OCI-LY7 (cell line): ENCODE measurements around the gene SRSF9. TPM values are rescaled to one million over a fixed set of nuclear protein-coding genes. Genes with fewer than 3 reads are reported as not detected.
"Not testable (repeated sequence)": the region's sequence is repeated elsewhere in the genome, so short reads cannot be mapped to it uniquely, and the experiment has no call there.

ENCODE experiments used
- Bru-seq: library from RNA; stranded (reverse); fragments of 400-500 nt; gene quantifications from one replicate; lab custom pipeline; 2021; lab: Mats Ljungman, UMichigan
- BruChase-seq, 2 experiments: library from RNA; stranded (reverse); fragments of 400-500 nt; gene quantifications; one replicate each; lab custom pipeline; 2021; lab: Mats Ljungman, UMichigan
- BruUV-seq: library from RNA; stranded (reverse); fragments of 400-500 nt; replicated peaks from 2 replicates; lab custom pipeline; 2021; lab: Mats Ljungman, UMichigan
- CTCF ChIA-PET: fragments of 300-600 bp; sonication (Branson Sonifier 250); formaldehyde crosslinking; loops from one replicate; lab custom pipeline; 2022; ENCODE audit warnings: antibody characterized with exemption; ENCODE audit not compliant: unreplicated experiment; lab: Charles Lee
- POLR2A ChIA-PET: fragments of 300-600 bp; sonication (Branson Sonifier 250); formaldehyde crosslinking; loops from one replicate; lab custom pipeline; 2022; ENCODE audit warnings: antibody characterized with exemption; lab: Charles Lee
- DNase-seq: peaks from one replicate; pipeline ENCODE4 v3.0.0-alpha.2; 2015; ENCODE audit warnings: low spot score
- H2AFZ ChIP-seq: fragments of 200-600 bp; sonication (generic), shearing (Covaris generic); 2 replicates; pipeline ENCODE4 v1.6.1; 2014; ENCODE audit warnings: mild to moderate bottlenecking, antibody characterized with exemption, low read length, moderate library complexity
- H3K27ac ChIP-seq: fragments of 200-600 bp; sonication (generic); 2 replicates; pipeline ENCODE4 v1.5.1; 2014; ENCODE audit warnings: mixed run types, low read depth, mild to moderate bottlenecking, moderate library complexity, low read length, inconsistent platforms; ENCODE audit not compliant: poor library complexity, severe bottlenecking
- H3K36me3 ChIP-seq: fragments of 200-600 bp; sonication (generic); 2 replicates; pipeline ENCODE4 v1.6.1; 2014; ENCODE audit warnings: mild to moderate bottlenecking, antibody characterized with exemption, low read length, moderate library complexity, mixed read lengths; ENCODE audit not compliant: insufficient read depth
- H3K4me1 ChIP-seq: fragments of 200-600 bp; sonication (generic); 2 replicates; pipeline ENCODE4 v1.5.1; 2014; ENCODE audit warnings: mild to moderate bottlenecking, low read length; ENCODE audit not compliant: insufficient read depth, poor library complexity, severe bottlenecking
- H3K4me2 ChIP-seq: fragments of 200-600 bp; sonication (generic); 2 replicates; pipeline ENCODE4 v1.6.1; 2014; ENCODE audit warnings: mild to moderate bottlenecking, low read length
- H3K4me3 ChIP-seq: fragments of 200-600 bp; sonication (generic); 2 replicates; pipeline ENCODE4 v1.5.1; 2014; ENCODE audit warnings: mild to moderate bottlenecking, low read depth, low read length; ENCODE audit not compliant: poor library complexity, severe bottlenecking
- H3K79me2 ChIP-seq: fragments of 200-600 bp; sonication (generic); 2 replicates; pipeline ENCODE4 v1.6.1; 2016; ENCODE audit warnings: low read depth, mild to moderate bottlenecking, low read length, moderate library complexity, mixed read lengths; ENCODE audit not compliant: insufficient read depth
- H3K9me2 ChIP-seq: fragments of 200-600 bp; sonication (generic); 2 replicates; pipeline ENCODE4 v1.6.1; 2016; ENCODE audit warnings: mild to moderate bottlenecking, low read length, mixed read lengths; ENCODE audit not compliant: insufficient read depth
- H3K9me3 ChIP-seq: fragments of 200-600 bp; sonication (generic); 2 replicates; pipeline ENCODE4 v1.6.1; 2014; ENCODE audit warnings: mild to moderate bottlenecking, mixed run types, low read length, mixed read lengths
- H4K20me1 ChIP-seq: fragments of 200-600 bp; sonication (generic); 2 replicates; pipeline ENCODE4 v1.6.1; 2014; ENCODE audit warnings: mild to moderate bottlenecking, antibody characterized with exemption, low read length, moderate library complexity, mixed read lengths; ENCODE audit not compliant: insufficient read depth
- EZH2phosphoT487 ChIP-seq: fragments of 200-600 bp; sonication (generic); IDR thresholded peaks from 2 replicates; pipeline ENCODE4 v1.6.1; 2018; ENCODE audit warnings: low read depth, borderline replicate concordance, mild to moderate bottlenecking, mixed run types, antibody characterized with exemption, low read length, moderate library complexity, mixed read lengths
- intact Hi-C: fragments of 100-400 bp; cut with micrococcal nuclease; formaldehyde crosslinking; loops from one replicate; pipeline ENCODE4 v1.10.0; 2022; ENCODE audit not compliant: unreplicated experiment
- long read RNA-seq: library from polyadenylated mRNA; stranded (forward); transcript quantifications from one replicate; pipeline ENCODE4 v2.0.0, GENCODE V29; 2022
- total RNA-seq, 2 experiments: library from RNA; depleted of rRNA in 1 of 2; stranded (reverse); fragments of >200 nt in 1 of 2; shearing (Covaris generic) in 1 of 2; gene quantifications; 2 replicates each; pipeline ENCODE4 v1.2.3, GENCODE V29; 2014 to 2022
- TF ChIP-seq, protein P1 (sequence below): fragments of 200-600 bp; sonication (generic); conservative IDR thresholded peaks from 2 replicates; pipeline ENCODE4 v1.5.1; 2014; ENCODE audit warnings: mild to moderate bottlenecking, antibody characterized with exemption, low read length, moderate library complexity, mixed read lengths

Gene SRSF9, protein sequence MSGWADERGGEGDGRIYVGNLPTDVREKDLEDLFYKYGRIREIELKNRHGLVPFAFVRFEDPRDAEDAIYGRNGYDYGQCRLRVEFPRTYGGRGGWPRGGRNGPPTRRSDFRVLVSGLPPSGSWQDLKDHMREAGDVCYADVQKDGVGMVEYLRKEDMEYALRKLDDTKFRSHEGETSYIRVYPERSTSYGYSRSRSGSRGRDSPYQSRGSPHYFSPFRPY
- total RNA-seq (2014; rRNA removed; shearing (Covaris generic)) (181 and 203 TPM in 2 replicates), total RNA-seq (2022) (281 and 295 TPM in 2 replicates), Bru-seq, nascent RNA (percentile 96 among the genes with signal in this experiment), BruChase-seq, experiment 1, labeled RNA remaining after a 6-hour chase (percentile 98 among the genes with signal in this experiment), BruChase-seq, experiment 2, labeled RNA remaining after a 2-hour chase (percentile 95 among the genes with signal in this experiment)
- long read RNA-seq, transcript SRSF9-201 (4 exons, 1,201 nt): major isoform, 373 of 441 reads
- long read RNA-seq, transcript SRSF9-203 (1 exons, 1,704 nt): minor isoform, 7 of 441 reads
- long read RNA-seq, partial matches to known transcripts: 7 of 441 reads
- long read RNA-seq, other reads (novel, unspliced or antisense): 48 of 441 reads

DNA sequence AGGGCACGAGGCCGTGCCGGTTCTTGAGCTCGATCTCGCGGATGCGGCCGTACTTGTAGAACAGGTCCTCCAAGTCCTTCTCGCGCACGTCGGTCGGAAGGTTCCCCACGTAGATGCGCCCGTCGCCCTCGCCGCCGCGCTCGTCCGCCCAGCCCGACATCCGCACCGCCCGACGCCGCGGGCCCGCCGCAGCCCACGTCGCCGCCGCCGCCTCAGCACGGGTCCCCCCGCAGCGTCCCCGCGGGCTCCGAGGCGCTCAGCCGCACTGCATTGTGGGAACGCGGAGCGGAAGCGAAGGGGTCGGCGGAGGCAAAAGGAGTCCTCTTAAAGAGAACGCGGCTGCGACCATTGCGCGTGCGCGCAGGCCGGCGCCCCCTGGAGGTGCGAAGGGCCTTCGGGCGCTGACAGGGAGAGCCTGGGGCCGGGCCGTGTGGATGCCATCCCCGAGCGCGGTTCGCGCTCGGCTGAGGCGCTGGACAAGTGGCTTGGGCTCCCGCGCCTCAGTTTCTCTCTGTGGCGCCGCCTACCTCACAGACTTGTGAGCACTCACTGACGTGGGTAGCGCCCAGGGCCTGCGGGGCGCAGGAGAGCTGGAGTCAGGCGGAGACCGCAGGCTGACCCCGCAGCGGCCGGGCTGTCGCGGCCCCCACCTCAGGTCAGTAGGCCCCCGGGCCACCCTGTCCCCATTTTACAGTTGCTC is at the start of gene SRSF9:
Gene SRSF9 (minus strand): TSS at position 299 of the 700 bp plus-strand sequence. CDS start 139 bp downstream, at position 160.
- Histone ChIP-seq H3K4me1 (peaks cover 48% of the 10 kb centered on the region), H2AFZ (peak within 1 kb of the TSS; percentile 87), H3K9me3 (no peaks in the 10 kb centered on the region), H3K27ac (peak within 1 kb of the TSS; percentile 69), H3K4me2 (peak within 1 kb of the TSS; percentile 100), H3K36me3 (peaks cover 42% of the 10 kb centered on the region), H3K4me3 (peak within 1 kb of the TSS; percentile 98), H3K9me2 (no peaks in the 10 kb centered on the region), H4K20me1 (peaks cover 23% of the 10 kb centered on the region), H3K79me2 (peaks cover 49% of the 10 kb centered on the region)
- no peak for TF ChIP-seq EZH2phosphoT487
- TF ChIP-seq, protein P1, sequence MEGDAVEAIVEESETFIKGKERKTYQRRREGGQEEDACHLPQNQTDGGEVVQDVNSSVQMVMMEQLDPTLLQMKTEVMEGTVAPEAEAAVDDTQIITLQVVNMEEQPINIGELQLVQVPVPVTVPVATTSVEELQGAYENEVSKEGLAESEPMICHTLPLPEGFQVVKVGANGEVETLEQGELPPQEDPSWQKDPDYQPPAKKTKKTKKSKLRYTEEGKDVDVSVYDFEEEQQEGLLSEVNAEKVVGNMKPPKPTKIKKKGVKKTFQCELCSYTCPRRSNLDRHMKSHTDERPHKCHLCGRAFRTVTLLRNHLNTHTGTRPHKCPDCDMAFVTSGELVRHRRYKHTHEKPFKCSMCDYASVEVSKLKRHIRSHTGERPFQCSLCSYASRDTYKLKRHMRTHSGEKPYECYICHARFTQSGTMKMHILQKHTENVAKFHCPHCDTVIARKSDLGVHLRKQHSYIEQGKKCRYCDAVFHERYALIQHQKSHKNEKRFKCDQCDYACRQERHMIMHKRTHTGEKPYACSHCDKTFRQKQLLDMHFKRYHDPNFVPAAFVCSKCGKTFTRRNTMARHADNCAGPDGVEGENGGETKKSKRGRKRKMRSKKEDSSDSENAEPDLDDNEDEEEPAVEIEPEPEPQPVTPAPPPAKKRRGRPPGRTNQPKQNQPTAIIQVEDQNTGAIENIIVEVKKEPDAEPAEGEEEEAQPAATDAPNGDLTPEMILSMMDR: peak; percentile 84
- ChIA-PET CTCF (interaction anchor here (0.6 kb wide), 1 partner anchor 210 kb away, joined by 3 read pairs; no protein-coding TSS in a partner anchor), POLR2A (interaction anchor here (0.5 to 1.8 kb wide), 5 partner anchors 17 to 847 kb away, joined by 3 to 7 read pairs (median 4); no protein-coding TSS in a partner anchor)
- DNase-seq: peak; percentile 98
- intact Hi-C loops: loop anchor here (1.0 kb wide), 1 partner anchor 27 kb away; the partner anchor contains the start of gene DYNLL1
- no TSS peak for BruUV-seq

DNA sequence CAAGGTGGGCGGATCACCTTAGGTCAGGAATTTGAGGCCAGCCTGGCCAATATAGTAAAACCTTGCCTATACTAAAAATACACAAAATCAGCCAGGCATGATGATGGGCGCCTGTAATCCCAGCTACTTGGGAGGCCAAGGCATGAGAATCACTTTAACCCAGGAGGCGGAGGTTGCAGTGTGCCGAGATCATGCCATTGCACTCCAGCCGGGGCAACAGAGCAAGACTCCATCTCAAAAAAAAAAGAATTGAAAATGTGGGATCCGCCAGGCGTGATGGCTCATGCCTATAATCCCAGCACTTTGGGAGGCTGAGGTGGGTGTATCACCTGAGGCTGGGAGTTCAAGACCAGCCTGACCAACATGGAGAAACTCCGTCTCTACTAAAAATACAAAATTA is 49.8 kb upstream of the SRSF9 start:
- H3K27ac ChIP-seq, H4K20me1 ChIP-seq, intact Hi-C loops, H3K9me2 ChIP-seq, H3K4me2 ChIP-seq, DNase-seq, H3K79me2 ChIP-seq, H3K4me1 ChIP-seq, CTCF ChIA-PET, POLR2A ChIA-PET, H3K9me3 ChIP-seq, H3K4me3 ChIP-seq, H2AFZ ChIP-seq, BruUV-seq: not testable (repeated sequence)
- peaks cover 26% of the 10 kb centered on the region for H3K36me3 ChIP-seq

- Histone ChIP-seq H3K4me2 (no peak overlapping the region), H3K27ac (no peak overlapping the region), H3K79me2 (no peaks in the 10 kb centered on the region), H2AFZ (no peak overlapping the region), H3K4me3 (no peak overlapping the region), H3K9me3 (no peaks in the 10 kb centered on the region), H4K20me1 (no peaks in the 10 kb centered on the region), H3K9me2 (no peaks in the 10 kb centered on the region), H3K4me1 (no peaks in the 10 kb centered on the region), H3K36me3 (peaks cover 42% of the 10 kb centered on the region)
- CTCF ChIA-PET: no interaction called here
- intact Hi-C loops: no loop called here
- BruUV-seq: no TSS peak
- no peak for TF ChIP-seq EZH2phosphoT487
- TF ChIP-seq, protein P1: no peak
- no peak for DNase-seq
- POLR2A ChIA-PET: interaction anchor here (0.6 to 1.0 kb wide), 2 partner anchors 15 to 19 kb away, joined by 3 to 6 read pairs; no protein-coding TSS in a partner anchor
Observed at GRCh38 chr12:120515496-120515895, 45.9 kb upstream of the SRSF9 start.
